Karpas-422 (cell line): ENCODE results near the gene HOXC9. TPM values are rescaled to one million over a fixed set of nuclear protein-coding genes. Genes with fewer than 3 reads are reported as not detected.

ENCODE experiments used
- DNase-seq: peaks from one replicate; pipeline ENCODE4 v3.0.0-alpha.2; 2015
- H2AFZ ChIP-seq: fragments of 200-600 bp; sonication (generic); 2 replicates; pipeline ENCODE4 v1.6.1; 2014; ENCODE audit warnings: antibody characterized with exemption, low read length, mixed read lengths
- H3K27ac ChIP-seq: fragments of 200-600 bp; sonication (generic); 2 replicates; pipeline ENCODE4 v1.5.1; 2014; ENCODE audit warnings: mild to moderate bottlenecking, low read length, moderate library complexity
- H3K27me3 ChIP-seq: fragments of 200-600 bp; sonication (generic); 2 replicates; pipeline ENCODE4 v1.6.1; 2014; ENCODE audit warnings: low read length, mixed read lengths
- H3K36me3 ChIP-seq: fragments of 200-600 bp; sonication (generic); 2 replicates; pipeline ENCODE4 v1.6.1; 2014; ENCODE audit warnings: low read length, mixed read lengths; ENCODE audit not compliant: insufficient read depth
- H3K4me1 ChIP-seq: fragments of 200-600 bp; sonication (generic); 2 replicates; pipeline ENCODE4 v1.6.1; 2014; ENCODE audit warnings: mild to moderate bottlenecking, low read length, mixed read lengths
- H3K4me2 ChIP-seq: fragments of 200-600 bp; sonication (generic); 2 replicates; pipeline ENCODE4 v1.6.1; 2014; ENCODE audit warnings: low read length, low read depth, mild to moderate bottlenecking; ENCODE audit not compliant: poor library complexity, severe bottlenecking
- H3K4me3 ChIP-seq: fragments of 200-600 bp; sonication (generic); 2 replicates; pipeline ENCODE4 v1.5.1; 2014; ENCODE audit warnings: mild to moderate bottlenecking, antibody characterized with exemption, low read length, mixed read lengths
- H3K79me2 ChIP-seq: fragments of 200-600 bp; sonication (generic); 2 replicates; pipeline ENCODE4 v1.6.1; 2014; ENCODE audit warnings: mild to moderate bottlenecking, low read length, mixed read lengths
- H3K9ac ChIP-seq: fragments of 200-600 bp; sonication (generic); 2 replicates; pipeline ENCODE4 v1.6.0; 2014; ENCODE audit warnings: low read length
- H3K9me2 ChIP-seq: fragments of 200-600 bp; sonication (generic), shearing (Covaris generic); replicated peaks from 2 replicates; pipeline ENCODE4 v1.6.0; 2014; ENCODE audit warnings: mild to moderate bottlenecking, low read length, moderate library complexity; ENCODE audit not compliant: insufficient read depth
- H3K9me3 ChIP-seq: fragments of 300-700, 200-600 bp; sonication (generic); 2 replicates; pipeline ENCODE4 v1.6.1; 2014; ENCODE audit warnings: low read length, mixed read lengths
- H4K20me1 ChIP-seq: fragments of 200-600 bp; sonication (generic); 2 replicates; pipeline ENCODE4 v1.6.1; 2014; ENCODE audit warnings: mild to moderate bottlenecking, antibody characterized with exemption, low read length, low read depth; ENCODE audit not compliant: insufficient read depth
- total RNA-seq: library from RNA; depleted of rRNA; stranded (reverse); fragments of >200 nt; shearing (Covaris generic); gene quantifications from 2 replicates; pipeline ENCODE4 v1.2.3, GENCODE V29; 2014; ENCODE audit warnings: low replicate concordance

Gene HOXC9
- total RNA-seq, 1 experiment from 2014 or later = not detected

GRCh38 chr12:53987787-53988230 lies 12.2 kb upstream of the HOXC9 start:
- H3K9ac ChIP-seq = no peak overlapping the region
- no peak overlapping the region for H3K27ac ChIP-seq
- H3K4me2 ChIP-seq = no peak overlapping the region
- H3K79me2 ChIP-seq = no peaks in the 10 kb centered on the region
- H3K9me3 ChIP-seq = no peaks in the 10 kb centered on the region
- H3K4me3 ChIP-seq = no peak overlapping the region
- H3K9me2 ChIP-seq = no peaks in the 10 kb centered on the region
- H3K27me3 ChIP-seq = no peaks in the 10 kb centered on the region
- no peak overlapping the region for H2AFZ ChIP-seq
- H3K4me1 ChIP-seq = peaks cover 19% of the 10 kb centered on the region
- DNase-seq = no peak
- H4K20me1 ChIP-seq = no peaks in the 10 kb centered on the region
- H3K36me3 ChIP-seq = no peaks in the 10 kb centered on the region

GRCh38 chr12:53988541-53989226 lies 11.3 kb upstream of the HOXC9 start:
- H3K27me3 ChIP-seq = no peaks in the 10 kb centered on the region
- H3K27ac ChIP-seq = no peak overlapping the region
- no peaks in the 10 kb centered on the region for H4K20me1 ChIP-seq
- peaks cover 19% of the 10 kb centered on the region for H3K4me1 ChIP-seq
- no peaks in the 10 kb centered on the region for H3K9me3 ChIP-seq
- peak overlapping the region; percentile 12; the same call in 1 of the 2 replicates for H3K4me3 ChIP-seq
- H3K79me2 ChIP-seq = no peaks in the 10 kb centered on the region
- H3K36me3 ChIP-seq = no peaks in the 10 kb centered on the region
- H3K9me2 ChIP-seq = no peaks in the 10 kb centered on the region
- H2AFZ ChIP-seq = no peak overlapping the region
- DNase-seq = no peak
- H3K9ac ChIP-seq = no peak overlapping the region
- peak overlapping the region; percentile 51 for H3K4me2 ChIP-seq

- H3K9ac ChIP-seq = peak overlapping the region; percentile 31
- no peaks in the 10 kb centered on the region for H3K9me3 ChIP-seq
- no peak overlapping the region for H3K27ac ChIP-seq
- peak; percentile 82 for DNase-seq
- no peaks in the 10 kb centered on the region for H3K9me2 ChIP-seq
- H3K27me3 ChIP-seq = no peaks in the 10 kb centered on the region
- H3K4me3 ChIP-seq = peak overlapping the region; percentile 12; the same call in 1 of the 2 replicates
- H3K4me2 ChIP-seq = peak overlapping the region; percentile 51
- H2AFZ ChIP-seq = no peak overlapping the region; the same call in 1 of the 2 replicates
- no peaks in the 10 kb centered on the region for H3K36me3 ChIP-seq
- no peaks in the 10 kb centered on the region for H3K79me2 ChIP-seq
- no peaks in the 10 kb centered on the region for H4K20me1 ChIP-seq
- H3K4me1 ChIP-seq = peaks cover 19% of the 10 kb centered on the region
Measured at GRCh38 chr12:53989227-53990113, 10.5 kb upstream of the HOXC9 start.

- Histone ChIP-seq H2AFZ (no peak overlapping the region), H3K4me1 (peaks cover 21% of the 10 kb centered on the region), H3K4me2 (no peak overlapping the region), H3K4me3 (no peak overlapping the region), H3K79me2 (no peaks in the 10 kb centered on the region), H4K20me1 (no peaks in the 10 kb centered on the region), H3K27ac (no peak overlapping the region), H3K9me2 (no peaks in the 10 kb centered on the region), H3K9me3 (no peaks in the 10 kb centered on the region), H3K27me3 (no peaks in the 10 kb centered on the region), H3K9ac (no peak overlapping the region), H3K36me3 (no peaks in the 10 kb centered on the region)
- DNase-seq = no peak
Measured at GRCh38 chr12:53990311-53991076, 9.5 kb upstream of the HOXC9 start.

GRCh38 chr12:53991077-53991460 lies 8.9 kb upstream of the HOXC9 start:
- H3K27ac ChIP-seq = no peak overlapping the region
- no peaks in the 10 kb centered on the region for H3K27me3 ChIP-seq
- DNase-seq = no peak
- H4K20me1 ChIP-seq = no peaks in the 10 kb centered on the region
- no peak overlapping the region for H2AFZ ChIP-seq
- no peaks in the 10 kb centered on the region for H3K9me2 ChIP-seq
- no peaks in the 10 kb centered on the region for H3K36me3 ChIP-seq
- no peak overlapping the region for H3K4me2 ChIP-seq
- H3K79me2 ChIP-seq = no peaks in the 10 kb centered on the region
- H3K4me3 ChIP-seq = no peak overlapping the region
- no peaks in the 10 kb centered on the region for H3K9me3 ChIP-seq
- H3K4me1 ChIP-seq = peaks cover 27% of the 10 kb centered on the region
- no peak overlapping the region for H3K9ac ChIP-seq

- DNase-seq = no peak
- Histone ChIP-seq H4K20me1 (no peaks in the 10 kb centered on the region), H3K9ac (no peak overlapping the region), H3K79me2 (no peaks in the 10 kb centered on the region), H3K4me2 (no peak overlapping the region), H3K27ac (no peak overlapping the region), H2AFZ (no peak overlapping the region), H3K9me3 (no peaks in the 10 kb centered on the region), H3K4me3 (no peak overlapping the region), H3K36me3 (no peaks in the 10 kb centered on the region), H3K9me2 (no peaks in the 10 kb centered on the region), H3K4me1 (peaks cover 29% of the 10 kb centered on the region), H3K27me3 (no peaks in the 10 kb centered on the region)
Measured at GRCh38 chr12:53992377-53992889, 7.5 kb upstream of the HOXC9 start.

- no peaks in the 10 kb centered on the region for H3K79me2 ChIP-seq
- H3K9me2 ChIP-seq = no peaks in the 10 kb centered on the region
- H3K9ac ChIP-seq = no peak overlapping the region
- no peak overlapping the region for H3K4me3 ChIP-seq
- H3K27me3 ChIP-seq = no peaks in the 10 kb centered on the region
- peaks cover 28% of the 10 kb centered on the region for H3K4me1 ChIP-seq
- no peaks in the 10 kb centered on the region for H3K9me3 ChIP-seq
- H3K36me3 ChIP-seq = no peaks in the 10 kb centered on the region
- no peak for DNase-seq
- no peak overlapping the region for H2AFZ ChIP-seq
- H3K27ac ChIP-seq = no peak overlapping the region
- no peaks in the 10 kb centered on the region for H4K20me1 ChIP-seq
- H3K4me2 ChIP-seq = no peak overlapping the region
Measured at GRCh38 chr12:53993162-53994008, 6.6 kb upstream of the HOXC9 start.
